K562 (cell line): ENCODE data around the gene DCAF17. TPM values are rescaled to one million over a fixed set of nuclear protein-coding genes. Genes with fewer than 3 reads are reported as not detected.

ENCODE experiments used
- ATAC-seq: fragments of 200-7000 bp; cut with Tn5 transposase; 3 replicates; pipeline ENCODE4 v1.9.1; 2020; ENCODE audit warnings: moderate library complexity
- BruUV-seq: library from RNA; stranded (reverse); fragments of 400-500 nt; replicated peaks from 2 replicates; lab custom pipeline; 2021; lab: Mats Ljungman, UMichigan
- CTCF ChIA-PET: fragments of 300-600 bp; formaldehyde crosslinking; extraction: SDS; loops from one replicate; lab custom pipeline; 2021; ENCODE audit warnings: low intra/inter-chr PET ratio; lab: Yijun Ruan, JAX
- POLR2A ChIA-PET: fragments of 300-600, 350-650 bp; sonication (Branson Sonifier 250); formaldehyde crosslinking; extraction: SDS; loops from one replicate; lab custom pipeline; 2021; ENCODE audit warnings: antibody characterized with exemption, inconsistent platforms; lab: Yijun Ruan, JAX
- DNase-seq, 4 experiments: peaks; one replicate each; pipeline versions ENCODE4 v3.0.0 to v3.0.0-alpha.2; 2011 to 2018; ENCODE audit warnings: low spot score in 3 of 4, mixed read lengths in 3 of 4; ENCODE audit errors: extremely low read depth in 1 of 4
- FAIRE-seq: peaks from 2 replicates; lab custom pipeline; 2011; peaks lifted over from hg19 to GRCh38; lab: Jason Lieb, UNC
- H2AFZ ChIP-seq: 2 replicates; pipeline ENCODE4 v1.6.0; 2011; ENCODE audit warnings: low read depth, low read length, control low read depth, inconsistent platforms
- H3K27ac ChIP-seq: fragments of 200-600 bp; 3 replicates; pipeline ENCODE4 v1.8.0; 2011; ENCODE audit warnings: low read depth, mild to moderate bottlenecking, control low read depth, inconsistent platforms, low read length, moderate library complexity, mixed read lengths; ENCODE audit errors: extremely low read depth
- H3K27me3 ChIP-seq, 2 experiments: fragments of 300-600 bp in 1 of 2; 2 replicates in 1 of 2; 3 replicates in 1 of 2; pipeline versions ENCODE4 v1.6.0 to v1.8.0; 2011; ENCODE audit warnings: inconsistent platforms in 2 of 2, low read length in 2 of 2, mild to moderate bottlenecking in 1 of 2, mixed read lengths in 1 of 2, moderate library complexity in 1 of 2; ENCODE audit not compliant: control insufficient read depth in 2 of 2, insufficient read depth in 2 of 2
- H3K36me3 ChIP-seq: fragments of 300-600 bp; 3 replicates; pipeline ENCODE4 v1.8.0; 2011; ENCODE audit warnings: mild to moderate bottlenecking, low read length, inconsistent platforms; ENCODE audit not compliant: control insufficient read depth, insufficient read depth
- H3K4me1 ChIP-seq, 2 experiments: fragments of 200-600 bp in 1 of 2; replicated peaks in 1 of 2; 2 replicates in 1 of 2; 3 replicates in 1 of 2; pipeline versions ENCODE4 v1.5.1 to v1.8.0; 2011; ENCODE audit warnings: inconsistent platforms in 2 of 2, low read length in 2 of 2, mild to moderate bottlenecking in 1 of 2, mixed read lengths in 1 of 2, moderate library complexity in 1 of 2; ENCODE audit not compliant: control insufficient read depth in 2 of 2, insufficient read depth in 2 of 2
- H3K4me2 ChIP-seq: 2 replicates; pipeline ENCODE4 v1.6.1; 2011; ENCODE audit warnings: low read length, control low read depth, inconsistent platforms, mixed read lengths; ENCODE audit not compliant: insufficient read depth
- H3K4me3 ChIP-seq: fragments of 200-600 bp; sonication (generic), shearing (Covaris generic); 2 replicates; pipeline ENCODE4 v1.5.1; 2016; ENCODE audit warnings: control low read depth, inconsistent platforms
- H3K79me2 ChIP-seq: fragments of 200-600 bp; 3 replicates; pipeline ENCODE4 v1.8.0; 2011; ENCODE audit warnings: low read length, inconsistent platforms; ENCODE audit not compliant: control insufficient read depth, insufficient read depth
- H3K9ac ChIP-seq, 2 experiments: 2 replicates each; pipeline versions ENCODE4 v1.6.0 to v1.6.1; 2011; ENCODE audit warnings: low read depth in 2 of 2, low read length in 2 of 2, control low read depth in 1 of 2, inconsistent platforms in 1 of 2, mild to moderate bottlenecking in 1 of 2, mixed read lengths in 1 of 2; ENCODE audit not compliant: insufficient read depth in 1 of 2
- H3K9me1 ChIP-seq: one replicate; pipeline ENCODE4 v1.6.0; 2011; ENCODE audit warnings: inconsistent platforms, mild to moderate bottlenecking, low read length, moderate library complexity; ENCODE audit not compliant: control insufficient read depth, insufficient read depth
- H3K9me3 ChIP-seq: replicated peaks from 2 replicates; pipeline ENCODE4 v1.5.1; 2011; ENCODE audit warnings: low read depth, low read length, inconsistent platforms; ENCODE audit not compliant: control insufficient read depth, insufficient read depth
- H4K20me1 ChIP-seq: replicated peaks from 2 replicates; pipeline ENCODE4 v1.6.1; 2011; ENCODE audit warnings: low read length, inconsistent platforms, mixed read lengths; ENCODE audit not compliant: control insufficient read depth, insufficient read depth
- HDAC8 ChIP-seq: fragments of 450-650 bp; IDR thresholded peaks from 2 replicates; pipeline ENCODE4 v1.6.1; 2016; ENCODE audit warnings: mild to moderate bottlenecking, missing genetic modification characterization, moderate library complexity, missing compliant biosample characterization
- PPARD ChIP-seq: fragments of 250-450 bp; sonication (Bioruptor Pico); IDR thresholded peaks from 2 replicates; pipeline ENCODE4 v1.8.0; 2022; ENCODE audit warnings: inconsistent platforms, mild to moderate bottlenecking, moderate library complexity
- YY1 ChIP-seq, 3 experiments: IDR thresholded peaks; 2 replicates each; pipeline ENCODE4 v1.6.1; 2011; ENCODE audit warnings: low read length in 2 of 3, mild to moderate bottlenecking in 2 of 3, moderate library complexity in 2 of 3, borderline replicate concordance in 1 of 3, control low read depth in 1 of 3, low read depth in 1 of 3; ENCODE audit not compliant: insufficient read depth in 3 of 3, insufficient replicate concordance in 2 of 3, control insufficient read depth in 1 of 3, insufficient read length in 1 of 3; ENCODE audit errors: extremely low read depth in 1 of 3
- ZBTB1 ChIP-seq: sonication (generic); formaldehyde crosslinking; IDR thresholded peaks from 2 replicates; pipeline ENCODE4 v1.8.1; 2023; ENCODE audit warnings: missing genetic modification reagents, low read depth, mild to moderate bottlenecking, borderline replicate concordance
- WGBS: fragments of 100-300 bp; shearing (Covaris generic); methylation state at CpG from one replicate; pipeline ENCODE4 v1.1.6; 2016; ENCODE audit warnings: low coverage, mixed read lengths; ENCODE audit not compliant: insufficient coverage; ENCODE audit errors: missing lambda C conversion rate; 5-methylcytosine and 5-hydroxymethylcytosine counted together
- in situ Hi-C: fragments of 300-500 bp; cut with MboI; formaldehyde crosslinking; loops from 4 replicates; pipeline ENCODE4 v1.15.0; 2018; ENCODE audit warnings: inconsistent platforms, mixed read lengths
- intact Hi-C: fragments of 100-400 bp; cut with micrococcal nuclease; formaldehyde crosslinking; loops from 2 replicates; pipeline ENCODE4 v1.14.2; 2022
- polyA plus RNA-seq, 8 experiments: library from polyadenylated mRNA; depleted of rRNA in 4 of 8; stranded (reverse) in 5 of 8; unstranded in 3 of 8; fragments of >200 nt; fragmentation: Nextera tagmentation in 2 of 8; fragmentation: Illumina TruSeq in 1 of 8; extraction: Ambion mirVana in 2 of 8; extraction: Trizol in 1 of 8; gene quantifications; 2 replicates each; pipeline versions ENCODE4 v1.2.1 to v1.2.3, GENCODE V29; 2011 to 2014; ENCODE audit warnings: inconsistent platforms in 1 of 8, missing spikeins in 1 of 8
- total RNA-seq, 7 experiments: library from RNA; depleted of rRNA in 6 of 7; stranded (reverse); fragments of >200 nt in 6 of 7; fragmentation: Illumina TruSeq in 2 of 7; extraction: Trizol in 2 of 7; gene quantifications; 2 replicates each; pipeline versions ENCODE4 v1.2.1 to v1.2.3, GENCODE V29; 2011 to 2021; ENCODE audit warnings: low replicate concordance in 1 of 7

DCAF17 gene
- total and polyA plus RNA-seq, 9 of the 15 experiments (the other 6 are each of a cell fraction or from before 2014, with no cell fraction given), result 10.0 to 38.5 (median 27.1) TPM

GRCh38 chr2:171407030-171407675 is 26.9 kb upstream of the DCAF17 start:
- ATAC-seq (no peak), FAIRE-seq (no peak), DNase-seq (no peak)
- 0 out of 3 replicates have a peak, but pooled peaks cover 5% of the 10 kb centered on the region for H3K36me3 ChIP-seq
- ChIA-PET CTCF (interaction anchor here (0.6 kb wide), 1 partner anchor 46 kb away, joined by 3 read pairs; no protein-coding TSS in a partner anchor), POLR2A (interaction anchor here (0.9 to 1.9 kb wide), 3 partner anchors 10 to 478 kb away, joined by 3 to 7 read pairs (median 3); no protein-coding TSS in a partner anchor)
- WGBS, result 80% methylated on average over 4 of the region's 4 CpGs
- no peaks in the 10 kb centered on the region; a peak in 1 of 5 replicates for H3K4me1 ChIP-seq
- intact Hi-C loops (no loop called here), in situ Hi-C loops (no loop called here)
- H3K9me3 ChIP-seq, result 0 out of 2 replicates have a peak, but pooled peaks cover 3% of the 10 kb centered on the region
- no TSS peak for BruUV-seq
- H3K27ac ChIP-seq, result no peak overlapping the region
- H3K4me3 ChIP-seq, result no peak overlapping the region
- H3K79me2 ChIP-seq, result peaks cover 27% of the 10 kb centered on the region
- H4K20me1 ChIP-seq, result no peaks in the 10 kb centered on the region
- H3K9ac ChIP-seq, result no peak overlapping the region
- TF ChIP-seq YY1 (IDR thresholded peaks at IDR 0.05; ENCODE audit: borderline replicate concordance in 1 of 3, control insufficient read depth in 1 of 3, extremely low read depth in 1 of 3, insufficient read depth in 3 of 3, insufficient read length in 1 of 3, insufficient replicate concordance in 2 of 3, low read depth in 1 of 3, low read length in 2 of 3) (peak in 1 of 3 experiments; percentile 68), PPARD (no peak), ZBTB1 (CRISPR knock-in tag) (no peak), HDAC8 (tag) (no peak)
- H3K27me3 ChIP-seq, result no peaks in the 10 kb centered on the region
- H3K4me2 ChIP-seq, result no peak overlapping the region
- H3K9me1 ChIP-seq, result no peaks in the 10 kb centered on the region
- H2AFZ ChIP-seq, result no peak overlapping the region
